NCI-H1105 (cell line): ENCODE data around the gene HECTD2.
"Not testable (repeated sequence)": the region's sequence is repeated elsewhere in the genome, so short reads cannot be mapped to it uniquely, and the experiment has no call there.

Source experiments
- DNase-seq: peaks from one replicate; lab custom pipeline; 2025; lab: John Stamatoyannopoulos, UW

The HECTD2 gene

GRCh38 chr10:91412354-91413087 is 2.4 kb downstream of the HECTD2 start:
- DNase-seq = no peak

GRCh38 chr10:91415816-91416215 is 5.7 kb downstream of the HECTD2 start:
- DNase-seq = no peak

- DNase-seq = no peak
These were observed 6.3 kb downstream of the HECTD2 start for GRCh38 chr10:91416339-91416855.

GRCh38 chr10:91418416-91418815 is 8.3 kb downstream of the HECTD2 start:
- no peak for DNase-seq

- no peak for DNase-seq
These were observed 10.7 kb downstream of the HECTD2 start for GRCh38 chr10:91420868-91421267.

- no peak for DNase-seq
These were observed 12.8 kb downstream of the HECTD2 start for GRCh38 chr10:91422915-91423314.

- no peak for DNase-seq
These were observed 13.9 kb downstream of the HECTD2 start for GRCh38 chr10:91424016-91424415.

- no peak for DNase-seq
These were observed 22.0 kb downstream of the HECTD2 start for GRCh38 chr10:91432175-91432574.

GRCh38 chr10:91433620-91434019 is 23.5 kb downstream of the HECTD2 start:
- DNase-seq = no peak

GRCh38 chr10:91434041-91434440 is 23.9 kb downstream of the HECTD2 start:
- no peak for DNase-seq

- no peak for DNase-seq
These were observed 25.1 kb downstream of the HECTD2 start for GRCh38 chr10:91435241-91435640.

GRCh38 chr10:91438228-91438627 is 28.1 kb downstream of the HECTD2 start:
- DNase-seq = not testable (repeated sequence)

GRCh38 chr10:91444211-91445182 is 34.4 kb downstream of the HECTD2 start:
- DNase-seq = no peak

GRCh38 chr10:91452063-91452462 is 41.9 kb downstream of the HECTD2 start:
- DNase-seq = no peak

- DNase-seq = no peak
These were observed 43.4 kb downstream of the HECTD2 start for GRCh38 chr10:91453535-91453934.

- DNase-seq = not testable (repeated sequence)
These were observed 45.0 kb downstream of the HECTD2 start for GRCh38 chr10:91455135-91455534.

GRCh38 chr10:91460681-91461080 is 50.5 kb downstream of the HECTD2 start:
- DNase-seq = no peak

GRCh38 chr10:91462423-91462822 is 52.3 kb downstream of the HECTD2 start:
- DNase-seq = no peak

GRCh38 chr10:91464500-91464899 is 54.4 kb downstream of the HECTD2 start:
- DNase-seq = no peak

- DNase-seq = no peak
These were observed 55.1 kb downstream of the HECTD2 start for GRCh38 chr10:91465261-91465660.

- no peak for DNase-seq
These were observed 57.0 kb downstream of the HECTD2 start for GRCh38 chr10:91467114-91467513.

- DNase-seq = no peak
These were observed 61.5 kb downstream of the HECTD2 start for GRCh38 chr10:91471602-91472001.

GRCh38 chr10:91472911-91473310 is 62.8 kb downstream of the HECTD2 start:
- DNase-seq = no peak
